22Rv1 (cell line): ENCODE data around the gene SYNPO.

Experiments
- H3K27ac ChIP-seq: fragments of 450-650 bp; 2 replicates; pipeline ENCODE4 v1.5.1; 2017
- ZFX ChIP-seq: fragments of 450-650 bp; IDR thresholded peaks from 2 replicates; pipeline ENCODE4 v1.6.1; 2017; ENCODE audit warnings: antibody characterized with exemption, borderline replicate concordance
- TF ChIP-seq, protein P1 (sequence below): fragments of 450-650 bp; IDR thresholded peaks from 2 replicates; pipeline ENCODE4 v1.5.1; 2017; ENCODE audit warnings: mild to moderate bottlenecking

The SYNPO gene

DNA sequence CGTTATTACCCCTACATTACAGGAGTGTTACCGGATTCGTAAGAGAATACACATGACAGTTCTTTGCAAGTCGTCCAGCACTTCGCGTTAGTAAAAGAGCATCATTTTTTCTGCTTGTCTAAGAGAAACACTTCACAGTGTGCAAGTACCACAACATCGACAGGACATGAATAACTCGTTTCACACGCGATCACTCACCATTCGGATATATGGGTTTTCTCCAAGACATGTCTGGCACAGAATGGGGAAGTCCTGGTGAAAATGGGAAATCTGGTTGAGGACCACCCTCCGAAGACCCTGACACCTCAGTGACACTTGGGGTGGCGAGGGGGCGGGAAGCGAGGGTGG, 59.8 kb downstream of the SYNPO start:
- peak overlapping the region; percentile 77 for H3K27ac ChIP-seq
- no peak for TF ChIP-seq ZFX
- TF ChIP-seq, protein P1, sequence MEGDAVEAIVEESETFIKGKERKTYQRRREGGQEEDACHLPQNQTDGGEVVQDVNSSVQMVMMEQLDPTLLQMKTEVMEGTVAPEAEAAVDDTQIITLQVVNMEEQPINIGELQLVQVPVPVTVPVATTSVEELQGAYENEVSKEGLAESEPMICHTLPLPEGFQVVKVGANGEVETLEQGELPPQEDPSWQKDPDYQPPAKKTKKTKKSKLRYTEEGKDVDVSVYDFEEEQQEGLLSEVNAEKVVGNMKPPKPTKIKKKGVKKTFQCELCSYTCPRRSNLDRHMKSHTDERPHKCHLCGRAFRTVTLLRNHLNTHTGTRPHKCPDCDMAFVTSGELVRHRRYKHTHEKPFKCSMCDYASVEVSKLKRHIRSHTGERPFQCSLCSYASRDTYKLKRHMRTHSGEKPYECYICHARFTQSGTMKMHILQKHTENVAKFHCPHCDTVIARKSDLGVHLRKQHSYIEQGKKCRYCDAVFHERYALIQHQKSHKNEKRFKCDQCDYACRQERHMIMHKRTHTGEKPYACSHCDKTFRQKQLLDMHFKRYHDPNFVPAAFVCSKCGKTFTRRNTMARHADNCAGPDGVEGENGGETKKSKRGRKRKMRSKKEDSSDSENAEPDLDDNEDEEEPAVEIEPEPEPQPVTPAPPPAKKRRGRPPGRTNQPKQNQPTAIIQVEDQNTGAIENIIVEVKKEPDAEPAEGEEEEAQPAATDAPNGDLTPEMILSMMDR = no peak

DNA sequence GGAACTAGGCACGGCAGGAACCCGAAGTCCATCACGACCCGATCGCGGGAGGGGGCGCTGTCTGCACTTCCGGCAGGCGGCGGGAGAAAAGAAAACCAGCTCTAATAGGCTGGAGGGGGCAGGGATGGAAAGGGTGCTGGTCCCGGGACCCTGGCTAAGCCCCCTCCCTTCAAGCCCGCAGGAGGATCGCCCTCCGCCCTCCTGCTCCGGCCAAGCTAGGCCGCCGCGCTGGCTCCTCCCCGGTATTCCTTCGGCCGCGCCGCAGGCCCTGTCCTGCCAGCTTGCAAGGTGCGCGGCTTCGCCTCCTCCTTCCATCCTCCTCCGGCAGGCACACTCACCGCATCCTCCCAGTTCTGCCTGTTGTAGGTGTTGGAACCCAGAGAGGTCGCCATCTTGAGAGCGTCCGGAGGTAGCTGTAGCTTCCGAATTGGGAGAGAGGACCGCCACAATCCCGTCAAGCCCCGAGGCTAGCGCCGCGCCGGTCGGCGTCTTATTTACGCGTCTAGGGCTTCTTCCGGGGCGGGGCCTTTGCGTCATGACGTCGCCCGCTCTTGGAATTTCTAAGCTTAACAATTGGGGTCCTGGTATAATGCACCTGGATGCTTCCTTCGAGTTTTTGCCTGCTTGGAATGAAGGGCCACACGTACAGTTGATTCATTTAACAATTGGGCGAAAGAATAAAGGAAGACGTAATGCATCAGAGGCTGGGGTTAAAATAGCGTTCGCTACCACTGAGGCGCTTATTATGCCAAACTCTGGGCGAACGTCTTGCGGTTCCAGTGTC, 60.3 kb downstream of the SYNPO start, which contains the start of gene RBM22:
RBM22 (minus strand) TSS at position 469 of the 784 bp plus-strand sequence; CDS start at position 392, 77 bp downstream.
- no peak for TF ChIP-seq ZFX
- TF ChIP-seq, protein P1 = peak; percentile 82
- H3K27ac ChIP-seq = peak within 1 kb of the TSS; percentile 77

DNA sequence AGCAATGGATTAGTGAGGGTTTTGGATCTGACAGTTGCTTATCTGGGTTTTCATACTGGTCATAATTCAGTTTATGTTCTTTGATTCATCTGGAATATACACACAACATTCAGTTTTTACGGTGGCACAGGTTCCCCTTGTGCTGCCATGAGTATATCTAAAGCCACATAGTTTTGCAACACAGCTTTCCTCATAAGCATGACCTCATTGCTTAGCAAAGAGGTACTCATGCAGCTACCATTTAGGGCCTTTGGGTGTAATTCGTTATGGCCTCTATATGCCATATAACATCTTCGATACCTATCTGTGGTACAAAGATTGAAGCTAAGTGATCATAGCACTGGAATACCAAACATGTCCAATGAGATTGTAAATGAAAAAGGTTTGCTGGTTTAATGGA, 63.3 kb downstream of the SYNPO start:
- TF ChIP-seq, protein P1 = no peak
- TF ChIP-seq ZFX = no peak
- no peak overlapping the region for H3K27ac ChIP-seq

DNA sequence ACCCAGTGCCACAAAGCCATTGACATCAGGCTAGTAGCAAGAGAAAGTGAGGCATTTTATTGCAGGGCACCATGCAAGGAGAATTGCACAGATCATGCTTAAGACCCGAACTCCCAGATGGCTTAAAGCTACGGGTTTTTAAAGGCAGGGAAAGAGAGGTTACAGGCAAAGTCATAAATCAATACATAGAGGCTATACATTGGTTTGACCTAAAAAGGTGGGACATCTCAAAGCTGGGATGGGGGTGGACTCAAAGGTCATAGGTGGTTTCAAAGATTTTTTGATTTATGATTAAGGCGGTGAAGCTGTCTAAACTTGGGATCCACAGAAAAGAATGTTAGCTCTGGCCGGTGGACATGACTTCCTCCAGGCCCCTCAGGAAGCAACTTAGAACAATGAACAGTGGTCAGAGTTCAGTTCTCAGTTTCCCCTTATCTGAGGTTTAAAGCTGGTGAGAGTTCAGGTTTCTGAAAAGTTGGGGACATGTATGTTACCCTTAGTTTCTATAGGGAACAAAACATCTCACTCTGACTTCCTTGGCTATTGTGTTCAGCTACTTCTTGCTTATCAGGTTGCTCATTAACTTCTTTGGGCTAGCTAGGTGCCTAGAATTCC, 66.4 kb downstream of the SYNPO start:
- TF ChIP-seq ZFX = no peak
- TF ChIP-seq, protein P1 = no peak
- H3K27ac ChIP-seq = no peak overlapping the region
